LNCAP (cell line): ENCODE data around the gene SYDE1.

ENCODE experiments used
- CTCF ChIP-seq: fragments of 450-650 bp; IDR thresholded peaks from 2 replicates; pipeline ENCODE4 v1.5.1; 2017; ENCODE audit warnings: mild to moderate bottlenecking

SYDE1 gene

GRCh38 chr19:15125232-15126067 is 18.2 kb downstream of the SYDE1 start:
- TF ChIP-seq CTCF = no peak

DNA sequence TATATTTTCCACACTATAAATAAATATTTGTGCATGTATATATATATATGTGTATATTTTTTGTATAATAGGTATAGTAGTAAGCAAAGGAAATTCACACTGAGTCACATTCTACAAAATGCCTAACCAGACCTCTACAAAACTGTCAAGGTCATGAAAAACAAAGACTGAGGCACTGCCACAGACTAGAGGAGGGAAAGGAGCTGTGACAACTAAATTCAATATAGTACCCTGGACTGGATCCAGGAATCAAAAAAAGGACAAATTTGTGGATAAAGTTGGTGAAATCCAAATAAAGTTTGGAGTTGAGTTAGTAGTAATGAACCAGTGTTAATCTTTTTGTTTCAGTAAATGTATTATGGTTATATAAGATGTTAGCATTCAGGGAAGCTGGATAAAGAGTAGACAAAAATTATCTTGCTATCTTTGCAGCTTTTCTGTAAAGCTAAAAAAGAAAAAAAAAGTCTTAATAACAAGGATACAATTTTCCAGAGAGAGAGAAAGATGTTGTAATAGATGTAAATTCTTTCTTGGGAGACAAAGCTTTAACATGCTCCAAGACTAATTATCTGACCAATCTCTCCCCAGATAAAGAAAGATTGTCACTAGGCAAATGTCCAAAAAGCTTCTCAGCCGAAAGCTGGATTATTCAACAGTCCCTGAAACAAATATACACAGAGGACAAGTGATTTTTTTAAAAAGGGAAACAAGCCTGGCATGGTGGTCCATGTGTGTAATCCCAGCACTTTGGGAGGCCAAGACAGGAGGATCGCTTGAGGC is 19.1 kb downstream of the SYDE1 start:
- TF ChIP-seq CTCF = no peak

GRCh38 chr19:15128162-15128770 is 21.1 kb downstream of the SYDE1 start:
- no peak for TF ChIP-seq CTCF

- TF ChIP-seq CTCF = no peak
Measured at GRCh38 chr19:15129856-15130585, 22.8 kb downstream of the SYDE1 start.

- TF ChIP-seq CTCF = no peak
Measured at GRCh38 chr19:15136234-15136954, 29.2 kb downstream of the SYDE1 start.

- TF ChIP-seq CTCF = no peak
Measured at GRCh38 chr19:15137777-15138176, 30.6 kb downstream of the SYDE1 start.
